SIG-M5 (cell line): ENCODE measurements around the gene KIF26A.

Source experiments
- DNase-seq: peaks from one replicate; lab custom pipeline; 2025; lab: John Stamatoyannopoulos, UW

Gene KIF26A

GRCh38 chr14:104138098-104138717 is at the start of gene KIF26A:
Gene KIF26A (plus strand): TSS chr14:104138587. CDS start chr14:104138723, 136 bp downstream.
- no peak for DNase-seq

GRCh38 chr14:104090071-104090748 is 48.2 kb upstream of the KIF26A start:
- DNase-seq, result no peak

GRCh38 chr14:104091061-104091926 is 47.1 kb upstream of the KIF26A start:
- DNase-seq, result no peak

- DNase-seq, result no peak
Measured at GRCh38 chr14:104091927-104092771, 46.2 kb upstream of the KIF26A start.

GRCh38 chr14:104092931-104093365 is 45.4 kb upstream of the KIF26A start:
- DNase-seq, result no peak

- DNase-seq, result no peak
Measured at GRCh38 chr14:104093366-104094055, 44.9 kb upstream of the KIF26A start.

GRCh38 chr14:104094056-104094708 is 44.2 kb upstream of the KIF26A start:
- DNase-seq, result no peak

- DNase-seq, result no peak
Measured at GRCh38 chr14:104094709-104095425, 43.5 kb upstream of the KIF26A start.

GRCh38 chr14:104095426-104096310 is 42.7 kb upstream of the KIF26A start:
- DNase-seq, result no peak

GRCh38 chr14:104096318-104096717 is 42.1 kb upstream of the KIF26A start:
- DNase-seq, result no peak

- DNase-seq, result no peak
Measured at GRCh38 chr14:104096751-104097700, 41.4 kb upstream of the KIF26A start.

GRCh38 chr14:104098272-104099095 is 39.9 kb upstream of the KIF26A start:
- no peak for DNase-seq

- no peak for DNase-seq
Measured at GRCh38 chr14:104099096-104100041, 39.0 kb upstream of the KIF26A start.

- DNase-seq, result no peak
Measured at GRCh38 chr14:104100171-104101085, 38.0 kb upstream of the KIF26A start.
